ENCODE measurements around the gene LETM1. TPM values are rescaled to one million over a fixed set of nuclear protein-coding genes. Genes with fewer than 3 reads are reported as not detected.

Gene LETM1
- total RNA-seq, 4 donors from 2014 or later = 23.2 to 40.3 (median 33.6) TPM

DNA sequence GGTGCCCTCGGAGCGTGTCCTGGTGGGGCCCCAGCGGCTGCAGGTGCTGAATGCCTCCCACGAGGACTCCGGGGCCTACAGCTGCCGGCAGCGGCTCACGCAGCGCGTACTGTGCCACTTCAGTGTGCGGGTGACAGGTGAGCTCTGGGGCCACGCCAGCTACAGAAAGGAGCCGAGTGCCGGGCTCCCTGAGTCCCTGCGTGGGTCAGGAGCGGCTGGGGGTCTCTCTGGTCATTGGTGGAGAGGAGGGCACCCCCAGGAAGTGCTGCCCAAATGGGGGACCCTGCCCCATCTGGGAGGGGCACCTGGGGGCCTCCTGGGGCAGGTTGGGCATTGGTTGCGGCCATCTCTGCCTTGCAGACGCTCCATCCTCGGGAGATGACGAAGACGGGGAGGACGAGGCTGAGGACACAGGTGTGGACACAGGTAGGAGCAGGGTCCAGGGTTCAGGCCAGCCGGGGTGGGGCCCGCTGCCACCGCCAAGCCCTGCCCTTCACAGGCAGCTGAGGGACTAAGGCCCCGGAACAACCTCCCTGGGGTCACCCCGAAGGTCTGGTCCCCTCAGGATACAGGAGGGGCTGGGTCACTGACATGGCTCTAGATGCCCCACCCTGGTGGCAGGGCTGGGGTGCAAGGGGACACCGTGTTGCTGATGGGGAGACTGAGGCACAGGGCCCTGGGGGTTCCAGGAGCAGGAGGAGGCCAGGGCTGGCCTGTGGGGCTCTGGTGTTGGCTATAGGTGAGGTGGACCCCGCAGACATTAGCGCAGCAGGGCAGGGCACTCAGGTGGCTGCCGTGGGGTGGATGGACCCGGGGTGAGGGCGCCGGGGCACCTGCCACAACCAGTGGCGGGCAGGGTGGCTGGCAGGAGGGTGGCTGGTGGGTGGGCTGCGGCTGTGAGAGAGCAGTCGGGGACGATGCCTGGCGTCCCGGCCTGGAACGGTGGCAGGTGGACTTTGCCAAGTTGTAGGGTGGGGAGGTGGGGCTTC is 56.3 kb downstream of the LETM1 start:
- no peaks in the 10 kb centered on the region for H3K9me3 ChIP-seq
- DNase-seq = no peak
- in situ Hi-C loops (cut with MboI; ENCODE audit: low sequenced_read_pairs in 4 of 4) = no loop called here
- peaks cover 30 to 37% (median 32%) of the 10 kb centered on the region in 3 donors for H3K27me3 ChIP-seq
- no peak overlapping the region for H3K27ac ChIP-seq
- intact Hi-C loops (cut with DNase I; ENCODE audit: low total_unique reads) = no loop called here
- H3K4me3 ChIP-seq = no peak overlapping the region
- TF ChIP-seq CTCF (IDR thresholded peaks at IDR 0.05 in 4 of 5, conservative IDR thresholded peaks at IDR 0.05 in 1 of 5) = no peak
- no peak for TF ChIP-seq POLR2A (IDR thresholded peaks at IDR 0.05)
- ATAC-seq = no peak
- H3K4me1 ChIP-seq = no peaks in the 10 kb centered on the region
- H3K36me3 ChIP-seq = no peaks in the 10 kb centered on the region

GRCh38 chr4:1798580-1799386 is 57.2 kb downstream of the LETM1 start:
- Histone ChIP-seq H3K27me3 (peaks cover 39 to 46% (median 40%) of the 10 kb centered on the region in 3 donors), H3K4me3 (no peak overlapping the region), H3K36me3 (no peaks in the 10 kb centered on the region), H3K4me1 (peaks cover 0 to 6% of the 10 kb centered on the region in 2 donors), H3K27ac (no peak overlapping the region), H3K9me3 (no peaks in the 10 kb centered on the region)
- DNase-seq (no peak), ATAC-seq (no peak)
- intact Hi-C loops (cut with DNase I; ENCODE audit: low total_unique reads) (no loop called here), in situ Hi-C loops (cut with MboI; ENCODE audit: low sequenced_read_pairs in 4 of 4) (no loop called here)
- TF ChIP-seq CTCF (IDR thresholded peaks at IDR 0.05 in 4 of 5, conservative IDR thresholded peaks at IDR 0.05 in 1 of 5) = no peak
- TF ChIP-seq POLR2A (IDR thresholded peaks at IDR 0.05) = no peak

DNA sequence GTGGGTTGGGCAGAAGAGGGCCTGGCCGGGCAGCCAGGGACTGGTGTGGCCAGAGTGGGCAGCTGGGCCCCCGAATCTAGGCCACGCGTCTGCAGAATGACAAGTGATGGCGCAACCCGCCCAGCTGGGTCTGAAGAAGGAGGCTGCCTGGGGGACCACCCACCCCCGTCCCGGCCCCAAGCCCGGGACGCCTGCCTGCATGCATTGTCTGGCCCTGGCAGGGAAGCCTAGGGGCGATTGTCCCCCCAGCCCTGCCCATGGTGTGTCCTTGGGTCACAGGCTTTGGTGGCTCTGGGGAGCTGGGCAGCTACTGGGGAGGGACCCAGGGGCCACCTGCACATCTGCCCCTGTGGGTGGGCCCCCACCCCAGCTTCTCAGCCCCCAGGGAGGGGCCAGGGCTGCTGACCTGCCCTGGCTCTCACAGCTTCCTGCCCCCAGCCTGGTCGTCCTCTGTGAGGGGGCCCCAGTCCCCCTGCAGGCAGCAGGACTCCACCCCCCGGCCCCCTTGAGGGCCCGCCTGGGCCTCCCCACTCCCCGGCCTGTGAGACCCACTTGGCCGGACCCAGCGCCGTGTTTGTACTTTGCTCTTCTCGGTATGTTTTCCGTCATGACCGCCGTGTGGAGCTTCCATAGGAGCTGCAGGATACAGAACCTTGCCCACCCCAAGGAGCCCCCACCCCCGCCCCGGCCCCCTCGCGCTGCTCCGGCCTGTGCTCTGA is 57.9 kb downstream of the LETM1 start:
- Histone ChIP-seq H3K27ac (no peak overlapping the region), H3K9me3 (no peaks in the 10 kb centered on the region), H3K36me3 (no peaks in the 10 kb centered on the region), H3K4me1 (peaks cover 0 to 6% of the 10 kb centered on the region in 2 donors), H3K4me3 (no peak overlapping the region), H3K27me3 (peaks cover 39 to 46% (median 40%) of the 10 kb centered on the region in 3 donors)
- intact Hi-C loops (cut with DNase I; ENCODE audit: low total_unique reads) (no loop called here), in situ Hi-C loops (cut with MboI; ENCODE audit: low sequenced_read_pairs in 4 of 4) (no loop called here)
- ATAC-seq = no peak
- TF ChIP-seq CTCF (IDR thresholded peaks at IDR 0.05 in 4 of 5, conservative IDR thresholded peaks at IDR 0.05 in 1 of 5) (no peak), POLR2A (IDR thresholded peaks at IDR 0.05) (no peak)
- DNase-seq = no peak

- peaks cover 41 to 50% (median 44%) of the 10 kb centered on the region in 3 donors for H3K27me3 ChIP-seq
- intact Hi-C loops (cut with DNase I; ENCODE audit: low total_unique reads) = no loop called here
- H3K4me3 ChIP-seq = no peak overlapping the region
- H3K4me1 ChIP-seq = peaks cover 0 to 6% of the 10 kb centered on the region in 2 donors
- no peaks in the 10 kb centered on the region for H3K9me3 ChIP-seq
- ATAC-seq (no peak), DNase-seq (no peak)
- in situ Hi-C loops (cut with MboI; ENCODE audit: low sequenced_read_pairs in 4 of 4) = no loop called here
- H3K36me3 ChIP-seq = no peaks in the 10 kb centered on the region
- no peak for TF ChIP-seq CTCF (IDR thresholded peaks at IDR 0.05 in 4 of 5, conservative IDR thresholded peaks at IDR 0.05 in 1 of 5)
- TF ChIP-seq POLR2A (IDR thresholded peaks at IDR 0.05) = no peak
- no peak overlapping the region for H3K27ac ChIP-seq
Observed at GRCh38 chr4:1797298-1797860, 58.6 kb downstream of the LETM1 start.

All from gastrocnemius medialis (tissue), 4 donors.